H1 (cell line): Measurements from ENCODE around the gene PBOV1. TPM values are rescaled to one million over a fixed set of nuclear protein-coding genes. Genes with fewer than 3 reads are reported as not detected.

ENCODE experiments used
- CTCF ChIA-PET: fragments of 300-600 bp; sonication (Branson Sonifier 250); formaldehyde crosslinking; loops from one replicate; lab custom pipeline; 2021; ENCODE audit not compliant: partially characterized antibody; lab: Charles Lee
- POLR2A ChIA-PET: fragments of 300-600 bp; sonication (Branson Sonifier 250); formaldehyde crosslinking; loops from one replicate; lab custom pipeline; 2021; ENCODE audit warnings: inconsistent platforms; ENCODE audit not compliant: partially characterized antibody; lab: Charles Lee
- DNase-seq, 2 experiments: peaks; one replicate each; pipeline versions ENCODE4 v3.0.0 to v3.0.0-alpha.2; 2010 to 2022; ENCODE audit warnings: low spot score in 2 of 2, low read depth in 1 of 2, mixed read lengths in 1 of 2
- FAIRE-seq: peaks from 2 replicates; lab custom pipeline; 2011; peaks lifted over from hg19 to GRCh38; lab: Jason Lieb, UNC
- H2AFZ ChIP-seq: 2 replicates; pipeline ENCODE4 v1.8.1; 2012; ENCODE audit warnings: low read length, inconsistent platforms
- H2AK5ac ChIP-seq: 2 replicates; pipeline ENCODE4 v1.6.1; 2013; ENCODE audit warnings: low read depth, low read length
- H2BK120ac ChIP-seq: replicated peaks from 2 replicates; pipeline ENCODE3; 2013; ENCODE audit warnings: low read depth, low read length, inconsistent platforms
- H2BK12ac ChIP-seq: 2 replicates; pipeline ENCODE4 v1.6.1; 2013; ENCODE audit warnings: low read depth, low read length
- H2BK15ac ChIP-seq: 2 replicates; pipeline ENCODE4 v1.6.1; 2013; ENCODE audit warnings: low read length
- H2BK20ac ChIP-seq: 2 replicates; pipeline ENCODE4 v1.6.1; 2013; ENCODE audit warnings: low read length
- H2BK5ac ChIP-seq: 2 replicates; pipeline ENCODE4 v1.6.1; 2013; ENCODE audit warnings: low read depth, low read length
- H3K14ac ChIP-seq: 2 replicates; pipeline ENCODE4 v1.6.1; 2013; ENCODE audit warnings: inconsistent platforms; ENCODE audit not compliant: insufficient read length
- H3K18ac ChIP-seq: 2 replicates; pipeline ENCODE4 v1.6.1; 2013; ENCODE audit warnings: low read length; ENCODE audit errors: extremely low read depth
- H3K23ac ChIP-seq: 2 replicates; pipeline ENCODE4 v1.6.1; 2013; ENCODE audit warnings: inconsistent platforms; ENCODE audit not compliant: insufficient read length
- H3K23me2 ChIP-seq: 2 replicates; pipeline ENCODE4 v1.6.1; 2013; ENCODE audit warnings: low read depth, low read length
- H3K27ac ChIP-seq: 2 replicates; pipeline ENCODE4 v1.6.1; 2011; ENCODE audit warnings: low read depth, low read length, inconsistent platforms
- H3K27me3 ChIP-seq, 4 experiments: replicated peaks in 1 of 4; 1 replicate in 1 of 4; 2 replicates in 3 of 4; pipeline versions ENCODE4 v1.6.1 to v1.8.1; 2011 to 2013; ENCODE audit warnings: low read length in 3 of 4, mild to moderate bottlenecking in 3 of 4, inconsistent platforms in 2 of 4, mixed read lengths in 2 of 4, moderate library complexity in 1 of 4; ENCODE audit not compliant: control insufficient read depth in 3 of 4, insufficient read depth in 3 of 4; ENCODE audit errors: extremely low read depth in 1 of 4
- H3K36me3 ChIP-seq, 4 experiments: 2 replicates each; pipeline versions ENCODE4 v1.6.1 to v1.8.1; 2011 to 2013; ENCODE audit warnings: mild to moderate bottlenecking in 4 of 4, low read length in 3 of 4, moderate library complexity in 2 of 4, control low read depth in 1 of 4, inconsistent platforms in 1 of 4; ENCODE audit not compliant: insufficient read depth in 4 of 4, control insufficient read depth in 2 of 4
- H3K4ac ChIP-seq: replicated peaks from 2 replicates; pipeline ENCODE3; 2013; ENCODE audit warnings: low read length, low read depth, mixed read lengths, inconsistent platforms; ENCODE audit not compliant: insufficient read length
- H3K4me1 ChIP-seq, 4 experiments: replicated peaks in 1 of 4; 1 replicate in 1 of 4; 2 replicates in 3 of 4; pipeline versions ENCODE4 v1.6.1 to v1.8.1; 2011 to 2013; ENCODE audit warnings: low read length in 3 of 4, inconsistent platforms in 2 of 4, mixed read lengths in 1 of 4; ENCODE audit not compliant: insufficient read depth in 4 of 4, control insufficient read depth in 3 of 4
- H3K4me2 ChIP-seq, 2 experiments: 2 replicates each; pipeline versions ENCODE4 v1.6.1 to v1.8.1; 2011 to 2013; ENCODE audit warnings: low read depth in 2 of 2, low read length in 2 of 2, control low read depth in 1 of 2, inconsistent platforms in 1 of 2, mild to moderate bottlenecking in 1 of 2; ENCODE audit not compliant: insufficient read depth in 1 of 2
- H3K4me3 ChIP-seq, 4 experiments: fragments of 200-600, 300-600 bp in 1 of 4; sonication (generic), shearing (Covaris generic), sonication (Bioruptor Twin) in 1 of 4; 2 replicates each; pipeline versions ENCODE4 v1.5.1 to v1.8.1; 2011 to 2016; ENCODE audit warnings: low read length in 4 of 4, low read depth in 3 of 4, control low read depth in 2 of 4, inconsistent platforms in 2 of 4, mild to moderate bottlenecking in 2 of 4, mixed read lengths in 1 of 4, moderate library complexity in 1 of 4; ENCODE audit not compliant: insufficient read depth in 2 of 4; ENCODE audit errors: extremely low read depth in 1 of 4
- H3K56ac ChIP-seq: replicated peaks from 2 replicates; pipeline ENCODE3; 2013; ENCODE audit warnings: low read depth, mild to moderate bottlenecking, mixed read lengths, low read length, inconsistent platforms; ENCODE audit not compliant: insufficient read length
- H3K79me1 ChIP-seq: 2 replicates; pipeline ENCODE4 v1.6.1; 2013; ENCODE audit warnings: low read depth, low read length, control low read depth
- H3K79me2 ChIP-seq, 2 experiments: 2 replicates each; pipeline versions ENCODE4 v1.6.1 to v1.8.1; 2012 to 2013; ENCODE audit warnings: low read length in 2 of 2, mild to moderate bottlenecking in 2 of 2, inconsistent platforms in 1 of 2; ENCODE audit not compliant: insufficient read depth in 2 of 2, control insufficient read depth in 1 of 2
- H3K9ac ChIP-seq, 4 experiments: replicated peaks in 1 of 4; 1 replicate in 1 of 4; 2 replicates in 3 of 4; pipeline versions ENCODE4 v1.6.1 to v1.8.1; 2011 to 2013; ENCODE audit warnings: low read depth in 3 of 4, low read length in 3 of 4, control low read depth in 2 of 4, mild to moderate bottlenecking in 2 of 4, moderate library complexity in 2 of 4, inconsistent platforms in 1 of 4; ENCODE audit errors: extremely low read depth in 1 of 4
- H3K9me3 ChIP-seq, 2 experiments: 2 replicates each; pipeline versions ENCODE4 v1.6.1 to v1.8.1; 2012 to 2013; ENCODE audit warnings: mild to moderate bottlenecking in 2 of 2, moderate library complexity in 2 of 2, control low read depth in 1 of 2, inconsistent platforms in 1 of 2, low read depth in 1 of 2, low read length in 1 of 2, mixed read lengths in 1 of 2; ENCODE audit not compliant: insufficient read depth in 2 of 2
- H4K20me1 ChIP-seq, 2 experiments: replicated peaks in 1 of 2; 2 replicates each; pipeline versions ENCODE3 to v1.8.1; 2011 to 2013; ENCODE audit warnings: inconsistent platforms in 2 of 2, low read length in 2 of 2, mild to moderate bottlenecking in 1 of 2; ENCODE audit not compliant: insufficient read depth in 2 of 2, control insufficient read depth in 1 of 2
- H4K5ac ChIP-seq: 2 replicates; pipeline ENCODE4 v1.6.1; 2013; ENCODE audit warnings: low read length, low read depth, mixed read lengths, inconsistent platforms; ENCODE audit not compliant: insufficient read length
- H4K8ac ChIP-seq: 2 replicates; pipeline ENCODE4 v1.8.0; 2013; ENCODE audit warnings: mild to moderate bottlenecking, moderate library complexity, low read length, inconsistent platforms; ENCODE audit not compliant: insufficient read depth; ENCODE audit errors: extremely low read depth
- H4K91ac ChIP-seq: replicated peaks from 2 replicates; pipeline ENCODE3; 2013; ENCODE audit warnings: low read length, mixed read lengths, inconsistent platforms; ENCODE audit not compliant: insufficient read length
- CEBPB ChIP-seq: IDR thresholded peaks from 2 replicates; pipeline ENCODE4 v1.6.1; 2012; ENCODE audit warnings: low read depth, low read length
- EP300 ChIP-seq, 2 experiments: IDR thresholded peaks; 1 replicate in 1 of 2; 2 replicates in 1 of 2; pipeline ENCODE4 v1.6.1; 2011 to 2012; ENCODE audit warnings: low read depth in 2 of 2, low read length in 2 of 2, mild to moderate bottlenecking in 2 of 2, borderline replicate concordance in 1 of 2, inconsistent platforms in 1 of 2, moderate library complexity in 1 of 2
- NANOG ChIP-seq: IDR thresholded peaks from 2 replicates; pipeline ENCODE4 v1.6.1; 2011; ENCODE audit warnings: low read length, low read depth, mild to moderate bottlenecking, inconsistent platforms; ENCODE audit not compliant: insufficient read depth, poor library complexity, severe bottlenecking
- RNF2 ChIP-seq: fragments of 200-900, 300-1000 bp; sonication (generic); IDR thresholded peaks from 2 replicates; pipeline ENCODE4 v1.7.1; 2016; ENCODE audit warnings: borderline replicate concordance, low read depth, mild to moderate bottlenecking, antibody characterized with exemption, low read length; ENCODE audit not compliant: poor library complexity, severe bottlenecking; ENCODE audit errors: missing control alignments
- TAF7 ChIP-seq: optimal IDR thresholded peaks from 2 replicates; pipeline ENCODE3; 2011; ENCODE audit warnings: low read depth, mild to moderate bottlenecking, inconsistent platforms, low read length, moderate library complexity, borderline replicate concordance
- WGBS, 2 experiments: shearing (Covaris generic) in 1 of 2; methylation state at CpG; one replicate each; pipeline versions ENCODE4 v1.1.6 to v1.1.7; 2013 to 2015; ENCODE audit warnings: low lambda C conversion rate in 2 of 2, mixed read lengths in 2 of 2, inconsistent platforms in 1 of 2, low coverage in 1 of 2, missing lambda C conversion rate in 1 of 2; ENCODE audit not compliant: insufficient replicate concordance in 2 of 2, insufficient coverage in 1 of 2, insufficient read length in 1 of 2; ENCODE audit errors: extremely low coverage in 1 of 2, missing lambda C conversion rate in 1 of 2; 5-methylcytosine and 5-hydroxymethylcytosine counted together
- polyA plus RNA-seq, 7 experiments: library from polyadenylated mRNA; depleted of rRNA in 3 of 7; stranded (reverse) in 5 of 7; unstranded in 2 of 7; fragments of >200 nt in 5 of 7; fragments of 200-250 nt in 2 of 7; gene quantifications; 1 replicate in 5 of 7; 2 replicates in 1 of 7; 4 replicates in 1 of 7; pipeline versions ENCODE4 v1.2.1 to v1.2.3, GENCODE V29; 2011 to 2013; ENCODE audit warnings: missing spikeins in 2 of 7, mixed read lengths in 2 of 7
- total RNA-seq: library from RNA; stranded (reverse); fragmentation: NEBNext Ultra II Directional; extraction: Animal tissue kit (Norgen Biotek cat#: 25700); gene quantifications from 2 replicates; pipeline ENCODE4 v1.2.1, GENCODE V29; 2021

Gene PBOV1
- total and polyA plus RNA-seq, 2 of the 8 experiments (the other 6 are each of a cell fraction or from before 2014, with no cell fraction given): not detected

GRCh38 chr6:138226700-138227315, 8.5 kb upstream of the PBOV1 start:
- ChIA-PET CTCF (interaction anchor here (1.0 to 1.7 kb wide), 6 partner anchors 13 to 219 kb away, joined by 3 to 9 read pairs (median 4); partner anchors contain the start of gene HEBP2), POLR2A (interaction anchor here (0.6 kb wide), 1 partner anchor 532 kb away, joined by 3 read pairs; no protein-coding TSS in a partner anchor)

More at GRCh38 chr6:138226700-138227315, 8.5 kb upstream of the PBOV1 start:
- Histone ChIP-seq H2BK20ac (no peak overlapping the region), H3K79me1 (no peaks in the 10 kb centered on the region), H3K18ac (no peak overlapping the region), H3K4me1 (no peaks in the 10 kb centered on the region; a peak in 1 of 7 replicates), H3K36me3 (no peaks in the 10 kb centered on the region; a peak in 1 of 8 replicates), H3K27me3 (no peaks in the 10 kb centered on the region), H2BK120ac (no peak overlapping the region), H2BK5ac (no peak overlapping the region), H2AFZ (no peak overlapping the region), H4K5ac (no peak overlapping the region), H4K20me1 (no peaks in the 10 kb centered on the region), H4K91ac (no peak overlapping the region), H2AK5ac (no peak overlapping the region), H3K56ac (no peak overlapping the region), H4K8ac (no peak overlapping the region), H3K79me2 (no peaks in the 10 kb centered on the region), H3K27ac (no peak overlapping the region), H2BK12ac (no peak overlapping the region), H3K9me3 (no peaks in the 10 kb centered on the region), H3K14ac (no peak overlapping the region), H3K4me2 (no peak overlapping the region), H3K4me3 (no peak overlapping the region), H3K23me2 (no peaks in the 10 kb centered on the region), H3K9ac (no peak overlapping the region), H3K23ac (no peak overlapping the region), H2BK15ac (no peak overlapping the region), H3K4ac (no peak overlapping the region)
- 85% methylated on average over 4 of the region's 4 CpGs; no CpG with 5 or more reads in 1 of the 2 experiments for WGBS, 2 experiments
- TF ChIP-seq RNF2 (no peak), NANOG (no peak), TAF7 (no peak), EP300 (IDR thresholded peaks at IDR 0.05; ENCODE audit: borderline replicate concordance in 1 of 2, low read depth in 2 of 2, low read length in 2 of 2) (no peak), CEBPB (no peak)
- DNase-seq (no peak), FAIRE-seq (no peak)
